ENCODE data around the gene FOXP1. TPM values are rescaled to one million over a fixed set of nuclear protein-coding genes. Genes with fewer than 3 reads are reported as not detected.

The FOXP1 gene
- total RNA-seq, 1 donor from 2014 or later: 71.3 TPM

GRCh38 chr3:70919091-70919490 is 664.4 kb downstream of the FOXP1 start:
- H3K36me3 Mint-ChIP-seq (ENCODE audit: low read depth, unreplicated experiment): no peaks in the 10 kb centered on the region
- TF ChIP-seq, protein P1, sequence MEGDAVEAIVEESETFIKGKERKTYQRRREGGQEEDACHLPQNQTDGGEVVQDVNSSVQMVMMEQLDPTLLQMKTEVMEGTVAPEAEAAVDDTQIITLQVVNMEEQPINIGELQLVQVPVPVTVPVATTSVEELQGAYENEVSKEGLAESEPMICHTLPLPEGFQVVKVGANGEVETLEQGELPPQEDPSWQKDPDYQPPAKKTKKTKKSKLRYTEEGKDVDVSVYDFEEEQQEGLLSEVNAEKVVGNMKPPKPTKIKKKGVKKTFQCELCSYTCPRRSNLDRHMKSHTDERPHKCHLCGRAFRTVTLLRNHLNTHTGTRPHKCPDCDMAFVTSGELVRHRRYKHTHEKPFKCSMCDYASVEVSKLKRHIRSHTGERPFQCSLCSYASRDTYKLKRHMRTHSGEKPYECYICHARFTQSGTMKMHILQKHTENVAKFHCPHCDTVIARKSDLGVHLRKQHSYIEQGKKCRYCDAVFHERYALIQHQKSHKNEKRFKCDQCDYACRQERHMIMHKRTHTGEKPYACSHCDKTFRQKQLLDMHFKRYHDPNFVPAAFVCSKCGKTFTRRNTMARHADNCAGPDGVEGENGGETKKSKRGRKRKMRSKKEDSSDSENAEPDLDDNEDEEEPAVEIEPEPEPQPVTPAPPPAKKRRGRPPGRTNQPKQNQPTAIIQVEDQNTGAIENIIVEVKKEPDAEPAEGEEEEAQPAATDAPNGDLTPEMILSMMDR (IDR thresholded peaks at IDR 0.05; ENCODE audit: unreplicated experiment): no peak
- no peaks in the 10 kb centered on the region for H3K9me3 Mint-ChIP-seq (ENCODE audit: unreplicated experiment)
- no peak overlapping the region for H3K4me3 Mint-ChIP-seq (ENCODE audit: unreplicated experiment)
- DNase-seq (ENCODE audit: low spot score): no peak
- peaks cover 4% of the 10 kb centered on the region for H3K4me1 Mint-ChIP-seq (ENCODE audit: unreplicated experiment)
- H3K27ac Mint-ChIP-seq (ENCODE audit: unreplicated experiment): no peak overlapping the region
- H3K27me3 Mint-ChIP-seq (ENCODE audit: unreplicated experiment): no peaks in the 10 kb centered on the region

GRCh38 chr3:70916375-70917055 is 667.0 kb downstream of the FOXP1 start:
- no peaks in the 10 kb centered on the region for H3K27me3 Mint-ChIP-seq (ENCODE audit: unreplicated experiment)
- no peak for DNase-seq (ENCODE audit: low spot score)
- no peaks in the 10 kb centered on the region for H3K9me3 Mint-ChIP-seq (ENCODE audit: unreplicated experiment)
- no peak overlapping the region for H3K27ac Mint-ChIP-seq (ENCODE audit: unreplicated experiment)
- peaks cover 4% of the 10 kb centered on the region for H3K4me1 Mint-ChIP-seq (ENCODE audit: unreplicated experiment)
- TF ChIP-seq, protein P1 (IDR thresholded peaks at IDR 0.05; ENCODE audit: unreplicated experiment): no peak
- no peaks in the 10 kb centered on the region for H3K36me3 Mint-ChIP-seq (ENCODE audit: low read depth, unreplicated experiment)
- H3K4me3 Mint-ChIP-seq (ENCODE audit: unreplicated experiment): no peak overlapping the region

GRCh38 chr3:70914862-70915261 is 668.7 kb downstream of the FOXP1 start:
- Mint-ChIP-seq H3K4me3 (ENCODE audit: unreplicated experiment) (no peak overlapping the region), H3K27me3 (ENCODE audit: unreplicated experiment) (no peaks in the 10 kb centered on the region), H3K9me3 (ENCODE audit: unreplicated experiment) (no peaks in the 10 kb centered on the region), H3K4me1 (ENCODE audit: unreplicated experiment) (peaks cover 4% of the 10 kb centered on the region), H3K27ac (ENCODE audit: unreplicated experiment) (no peak overlapping the region), H3K36me3 (ENCODE audit: low read depth, unreplicated experiment) (no peaks in the 10 kb centered on the region)
- TF ChIP-seq, protein P1 (IDR thresholded peaks at IDR 0.05; ENCODE audit: unreplicated experiment): no peak
- DNase-seq (ENCODE audit: low spot score): no peak

GRCh38 chr3:70911719-70912118 is 671.8 kb downstream of the FOXP1 start:
- Mint-ChIP-seq H3K27me3 (ENCODE audit: unreplicated experiment) (no peaks in the 10 kb centered on the region), H3K9me3 (ENCODE audit: unreplicated experiment) (no peaks in the 10 kb centered on the region), H3K27ac (ENCODE audit: unreplicated experiment) (no peak overlapping the region), H3K36me3 (ENCODE audit: low read depth, unreplicated experiment) (no peaks in the 10 kb centered on the region), H3K4me3 (ENCODE audit: unreplicated experiment) (no peak overlapping the region), H3K4me1 (ENCODE audit: unreplicated experiment) (peaks cover 4% of the 10 kb centered on the region)
- no peak for DNase-seq (ENCODE audit: low spot score)
- TF ChIP-seq, protein P1 (IDR thresholded peaks at IDR 0.05; ENCODE audit: unreplicated experiment): no peak

DNA sequence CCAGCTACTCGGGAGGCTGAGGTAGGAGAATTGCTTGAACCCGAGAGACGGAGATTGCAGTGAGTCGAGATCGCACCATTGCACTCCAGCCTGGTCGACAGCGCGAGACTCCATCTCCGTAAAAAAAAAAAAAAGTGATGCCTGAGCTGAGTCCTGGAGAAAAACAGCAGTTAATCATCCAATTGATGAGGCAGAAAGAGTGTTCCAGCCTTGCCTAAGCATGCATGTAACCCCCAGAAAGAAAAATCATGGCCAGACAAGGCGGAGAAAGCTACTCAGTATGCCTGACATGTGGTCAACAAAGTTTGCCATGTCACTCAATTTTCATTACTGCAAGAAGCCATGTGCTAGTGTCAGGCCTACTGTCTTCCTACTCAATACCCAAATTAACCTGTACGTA is 678.0 kb downstream of the FOXP1 start:
- H3K36me3 Mint-ChIP-seq (ENCODE audit: low read depth, unreplicated experiment): no peaks in the 10 kb centered on the region
- H3K27me3 Mint-ChIP-seq (ENCODE audit: unreplicated experiment): peaks cover 1% of the 10 kb centered on the region
- no peak overlapping the region for H3K27ac Mint-ChIP-seq (ENCODE audit: unreplicated experiment)
- TF ChIP-seq, protein P1 (IDR thresholded peaks at IDR 0.05; ENCODE audit: unreplicated experiment): no peak
- no peak overlapping the region for H3K4me3 Mint-ChIP-seq (ENCODE audit: unreplicated experiment)
- no peaks in the 10 kb centered on the region for H3K9me3 Mint-ChIP-seq (ENCODE audit: unreplicated experiment)
- no peaks in the 10 kb centered on the region for H3K4me1 Mint-ChIP-seq (ENCODE audit: unreplicated experiment)
- no peak for DNase-seq (ENCODE audit: low spot score)
